Nephron (organoid): ENCODE results near the gene TM7SF3.

ENCODE experiments used
- H3K27ac Mint-ChIP-seq, 3 experiments: 2 replicates each; pipeline ENCODE4 v1.8.0; 2020; ENCODE audit warnings: mixed read lengths in 3 of 3, mild to moderate bottlenecking in 2 of 3, moderate library complexity in 1 of 3
- H3K27me3 Mint-ChIP-seq: 2 replicates; pipeline ENCODE4 v1.8.0; 2021; ENCODE audit warnings: low read depth, mild to moderate bottlenecking, moderate library complexity, mixed read lengths
- H3K36me3 Mint-ChIP-seq: 2 replicates; pipeline ENCODE4 v1.8.0; 2020; ENCODE audit warnings: low read depth, mixed read lengths
- H3K4me1 Mint-ChIP-seq: 2 replicates; pipeline ENCODE4 v1.8.0; 2020; ENCODE audit warnings: mixed read lengths
- H3K4me3 Mint-ChIP-seq, 3 experiments: 2 replicates each; pipeline ENCODE4 v1.8.0; 2020; ENCODE audit warnings: mild to moderate bottlenecking in 3 of 3, mixed read lengths in 3 of 3, moderate library complexity in 2 of 3
- H3K9me3 Mint-ChIP-seq: 2 replicates; pipeline ENCODE4 v1.8.0; 2020; ENCODE audit warnings: mixed read lengths
- CTCF ChIP-seq, 3 experiments: fragments of 200-600 bp; sonication (generic); IDR thresholded peaks; one replicate each; pipeline ENCODE4 v1.5.0; 2021; ENCODE audit warnings: antibody characterized with exemption in 3 of 3; ENCODE audit not compliant: unreplicated experiment in 3 of 3

Gene TM7SF3

GRCh38 chr12:26938701-26939062 lies 75.5 kb downstream of the TM7SF3 start:
- H3K9me3 Mint-ChIP-seq = peaks cover 2% of the 10 kb centered on the region
- no peaks in the 10 kb centered on the region for H3K27me3 Mint-ChIP-seq
- H3K27ac Mint-ChIP-seq = peak overlapping the region; percentile 100

GRCh38 chr12:26937863-26938700 lies 76.1 kb downstream of the TM7SF3 start, which contains the start of the genes FGFR1OP2 and INTS13:
FGFR1OP2 (plus strand) TSS chr12:26938470; CDS start chr12:26954159, 15,689 bp downstream.
INTS13 (minus strand) TSS chr12:26937981; CDS start chr12:26936803, 1,178 bp downstream.
- peaks cover 57% of the 10 kb centered on the region for H3K4me1 Mint-ChIP-seq
- H3K9me3 Mint-ChIP-seq = peaks cover 2% of the 10 kb centered on the region
- H3K4me3 Mint-ChIP-seq = peak within 1 kb of the TSS; percentile 96 to 98 (median 98)
- no peak for TF ChIP-seq CTCF (IDR thresholded peaks at IDR 0.05; ENCODE audit: unreplicated experiment in 3 of 3)
- H3K27me3 Mint-ChIP-seq = no peaks in the 10 kb centered on the region
- peak within 1 kb of the TSS; percentile 100 for H3K27ac Mint-ChIP-seq
- H3K36me3 Mint-ChIP-seq = peaks cover 16% of the 10 kb centered on the region

More at GRCh38 chr12:26938701-26939062, 75.5 kb downstream of the TM7SF3 start:
- Mint-ChIP-seq H3K4me1 (peaks cover 57% of the 10 kb centered on the region), H3K4me3 (peak overlapping the region; percentile 96 to 98 (median 98)), H3K36me3 (peaks cover 16% of the 10 kb centered on the region)
- TF ChIP-seq CTCF (IDR thresholded peaks at IDR 0.05; ENCODE audit: unreplicated experiment in 3 of 3) = no peak

- H3K4me1 Mint-ChIP-seq = peaks cover 53% of the 10 kb centered on the region
- peaks cover 18% of the 10 kb centered on the region for H3K36me3 Mint-ChIP-seq
- no peak for TF ChIP-seq CTCF (IDR thresholded peaks at IDR 0.05; ENCODE audit: unreplicated experiment in 3 of 3)
- H3K27me3 Mint-ChIP-seq = no peaks in the 10 kb centered on the region
- peak overlapping the region; percentile 96 to 98 (median 98) for H3K4me3 Mint-ChIP-seq
- H3K27ac Mint-ChIP-seq = peak overlapping the region; percentile 100
- H3K9me3 Mint-ChIP-seq = no peaks in the 10 kb centered on the region
Observed at GRCh38 chr12:26937443-26937862, 76.7 kb downstream of the TM7SF3 start.

- peaks cover 52% of the 10 kb centered on the region for H3K4me1 Mint-ChIP-seq
- peak overlapping the region; percentile 96 to 98 (median 98) for H3K4me3 Mint-ChIP-seq
- no peaks in the 10 kb centered on the region for H3K27me3 Mint-ChIP-seq
- peaks cover 18% of the 10 kb centered on the region for H3K36me3 Mint-ChIP-seq
- no peaks in the 10 kb centered on the region for H3K9me3 Mint-ChIP-seq
- no peak for TF ChIP-seq CTCF (IDR thresholded peaks at IDR 0.05; ENCODE audit: unreplicated experiment in 3 of 3)
- H3K27ac Mint-ChIP-seq = peak overlapping the region; percentile 100
Observed at GRCh38 chr12:26936559-26937442, 77.4 kb downstream of the TM7SF3 start.

GRCh38 chr12:26935636-26936378 lies 78.4 kb downstream of the TM7SF3 start:
- peaks cover 47% of the 10 kb centered on the region for H3K4me1 Mint-ChIP-seq
- H3K36me3 Mint-ChIP-seq = peaks cover 18% of the 10 kb centered on the region
- peak overlapping the region; percentile 96 to 98 (median 98) for H3K4me3 Mint-ChIP-seq
- H3K9me3 Mint-ChIP-seq = no peaks in the 10 kb centered on the region
- no peaks in the 10 kb centered on the region for H3K27me3 Mint-ChIP-seq
- no peak overlapping the region for H3K27ac Mint-ChIP-seq
- TF ChIP-seq CTCF (IDR thresholded peaks at IDR 0.05; ENCODE audit: unreplicated experiment in 3 of 3) = no peak
